ENCODE data around the gene MGAM2. TPM values are rescaled to one million over a fixed set of nuclear protein-coding genes. Genes with fewer than 3 reads are reported as not detected.

Gene MGAM2
- total and polyA plus RNA-seq, 9 donors, result 0.05 to 0.20 (median 0.11) TPM; not detected in 2

DNA sequence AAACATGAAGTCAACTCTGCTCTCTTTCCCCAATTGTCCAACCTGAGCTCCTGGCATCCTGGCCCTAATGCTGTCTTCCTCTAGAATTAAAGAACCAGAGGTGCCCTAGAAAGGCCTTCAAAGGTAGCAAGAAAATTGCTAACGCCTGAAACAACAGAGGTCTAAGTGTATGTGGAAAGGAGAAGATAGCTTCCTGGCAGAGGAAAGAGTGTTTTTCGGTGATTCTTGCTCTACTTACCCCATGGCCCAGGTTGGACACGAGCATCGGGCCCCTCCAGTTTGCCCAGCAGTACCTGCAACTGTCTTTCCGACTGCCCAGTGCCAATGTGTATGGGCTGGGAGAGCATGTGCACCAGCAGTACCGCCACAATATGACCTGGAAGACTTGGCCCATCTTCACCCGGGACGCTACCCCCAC lies 22.2 kb downstream of the MGAM2 start:
- no peak for DNase-seq
- H3K27me3 ChIP-seq, result no peaks in the 10 kb centered on the region
- WGBS, 3 donors, result 92 to 95% (median 94%) methylated on average over 8 of the region's 8 CpGs
- no peaks in the 10 kb centered on the region for H3K36me3 ChIP-seq
- TF ChIP-seq, protein P1, sequence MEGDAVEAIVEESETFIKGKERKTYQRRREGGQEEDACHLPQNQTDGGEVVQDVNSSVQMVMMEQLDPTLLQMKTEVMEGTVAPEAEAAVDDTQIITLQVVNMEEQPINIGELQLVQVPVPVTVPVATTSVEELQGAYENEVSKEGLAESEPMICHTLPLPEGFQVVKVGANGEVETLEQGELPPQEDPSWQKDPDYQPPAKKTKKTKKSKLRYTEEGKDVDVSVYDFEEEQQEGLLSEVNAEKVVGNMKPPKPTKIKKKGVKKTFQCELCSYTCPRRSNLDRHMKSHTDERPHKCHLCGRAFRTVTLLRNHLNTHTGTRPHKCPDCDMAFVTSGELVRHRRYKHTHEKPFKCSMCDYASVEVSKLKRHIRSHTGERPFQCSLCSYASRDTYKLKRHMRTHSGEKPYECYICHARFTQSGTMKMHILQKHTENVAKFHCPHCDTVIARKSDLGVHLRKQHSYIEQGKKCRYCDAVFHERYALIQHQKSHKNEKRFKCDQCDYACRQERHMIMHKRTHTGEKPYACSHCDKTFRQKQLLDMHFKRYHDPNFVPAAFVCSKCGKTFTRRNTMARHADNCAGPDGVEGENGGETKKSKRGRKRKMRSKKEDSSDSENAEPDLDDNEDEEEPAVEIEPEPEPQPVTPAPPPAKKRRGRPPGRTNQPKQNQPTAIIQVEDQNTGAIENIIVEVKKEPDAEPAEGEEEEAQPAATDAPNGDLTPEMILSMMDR (IDR thresholded peaks at IDR 0.05), result no peak
- TF ChIP-seq EP300 (IDR thresholded peaks at IDR 0.05) (no peak), POLR2A (IDR thresholded peaks at IDR 0.05) (no peak)
- no peak overlapping the region for H3K4me3 ChIP-seq
- no peak overlapping the region for H3K27ac ChIP-seq
- intact Hi-C loops (cut with DNase I), result no loop called here
- no peaks in the 10 kb centered on the region for H3K9me3 ChIP-seq
- H3K4me1 ChIP-seq (ENCODE audit: insufficient read depth), result no peaks in the 10 kb centered on the region

DNA sequence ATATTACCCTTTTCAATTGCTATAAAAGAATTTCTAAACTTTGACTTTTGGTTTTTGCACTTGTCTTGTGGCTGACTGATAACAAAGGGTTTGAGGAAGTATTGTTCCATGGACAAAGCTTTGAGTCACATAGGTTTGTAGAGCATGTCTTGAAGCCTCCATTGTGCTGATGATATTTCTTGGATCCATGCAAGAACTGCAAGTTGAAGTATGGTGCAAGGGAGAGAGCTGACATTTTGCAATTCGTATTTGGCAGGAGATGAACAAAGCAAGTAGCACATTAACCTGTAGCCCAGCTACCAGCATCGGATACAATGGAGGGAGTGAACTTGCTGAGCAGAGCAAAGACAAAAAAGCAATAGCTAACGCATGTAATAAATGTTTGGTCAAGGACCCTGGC lies 23.4 kb downstream of the MGAM2 start:
- intact Hi-C loops (cut with DNase I), result no loop called here
- Histone ChIP-seq H3K36me3 (no peaks in the 10 kb centered on the region), H3K4me3 (no peak overlapping the region), H3K4me1 (ENCODE audit: insufficient read depth) (no peaks in the 10 kb centered on the region), H3K27me3 (no peaks in the 10 kb centered on the region), H3K27ac (no peak overlapping the region), H3K9me3 (no peaks in the 10 kb centered on the region)
- TF ChIP-seq EP300 (IDR thresholded peaks at IDR 0.05) (no peak), POLR2A (IDR thresholded peaks at IDR 0.05) (no peak)
- TF ChIP-seq, protein P1 (IDR thresholded peaks at IDR 0.05), result no peak
- DNase-seq, result no peak
- 75% methylated on average over 3 of the region's 3 CpGs for WGBS, 3 donors

DNA sequence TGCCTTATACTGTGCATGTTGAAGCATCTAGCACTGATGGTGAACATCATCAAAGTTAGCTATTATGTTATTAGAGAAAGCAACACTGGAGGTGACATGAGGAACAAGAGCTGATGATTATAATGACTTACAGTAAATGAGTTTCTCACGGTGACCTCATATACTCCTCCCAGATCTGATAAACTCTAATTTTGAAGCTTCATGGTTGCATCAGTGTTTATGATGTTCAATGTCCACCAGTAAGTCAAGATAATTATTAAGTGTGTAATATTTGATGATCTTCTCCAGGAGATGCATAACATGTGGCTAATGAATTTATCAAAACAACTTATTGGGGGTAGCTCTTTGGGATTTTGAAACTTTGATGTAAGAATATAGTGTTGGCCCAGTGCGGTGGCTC lies 27.5 kb downstream of the MGAM2 start:
- no peak for DNase-seq
- intact Hi-C loops (cut with DNase I), result no loop called here

DNA sequence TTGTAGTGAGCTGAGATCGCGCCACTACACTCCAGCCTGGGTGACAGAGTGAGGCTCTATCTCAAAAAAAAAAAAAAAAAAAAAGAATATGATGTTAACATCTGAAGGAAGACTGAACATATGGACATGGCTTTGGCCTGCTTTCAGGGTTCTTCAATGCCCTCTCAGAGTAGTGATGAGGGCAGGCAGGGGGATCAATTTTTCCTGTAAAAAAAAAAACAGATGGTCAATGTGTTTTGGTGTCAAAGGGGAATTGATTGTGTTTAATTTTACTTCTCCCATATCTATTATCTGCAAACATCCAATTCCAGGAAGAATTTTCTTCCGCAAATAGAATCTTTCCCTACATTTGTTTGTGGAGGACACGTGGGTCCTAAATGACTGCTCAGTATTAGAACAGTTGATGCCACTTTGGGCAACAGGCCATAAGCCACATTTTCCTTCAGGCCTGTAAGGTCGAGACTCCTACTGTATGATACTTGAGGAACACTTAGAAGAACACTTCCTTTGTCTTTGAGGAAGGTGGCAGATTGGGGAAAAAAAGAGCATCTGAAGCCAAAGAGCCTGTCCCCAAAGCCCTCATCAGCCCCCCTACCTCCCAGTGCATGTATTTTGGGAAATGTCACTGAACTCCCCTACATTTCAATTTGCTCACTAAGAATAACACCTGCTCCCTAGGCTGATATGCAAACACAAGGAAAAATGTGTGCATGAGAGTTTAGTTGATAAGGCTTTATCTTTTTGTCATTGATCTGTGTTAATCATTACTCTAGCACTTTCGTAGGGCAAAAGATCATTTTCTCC lies 28.3 kb downstream of the MGAM2 start:
- H3K27me3 ChIP-seq, result no peaks in the 10 kb centered on the region
- intact Hi-C loops (cut with DNase I), result no loop called here
- no peaks in the 10 kb centered on the region for H3K36me3 ChIP-seq
- no peak for TF ChIP-seq EP300 (IDR thresholded peaks at IDR 0.05)
- TF ChIP-seq POLR2A (IDR thresholded peaks at IDR 0.05), result no peak
- TF ChIP-seq, protein P1 (IDR thresholded peaks at IDR 0.05), result no peak
- H3K4me3 ChIP-seq, result no peak overlapping the region
- H3K9me3 ChIP-seq, result no peaks in the 10 kb centered on the region
- H3K4me1 ChIP-seq (ENCODE audit: insufficient read depth), result no peaks in the 10 kb centered on the region
- DNase-seq, result no peak
- 73 to 82% (median 78%) methylated on average over 6 of the region's 6 CpGs for WGBS, 3 donors
- no peak overlapping the region for H3K27ac ChIP-seq

More for the DNA sequence above, 27.5 kb downstream of the MGAM2 start:
- H3K27ac ChIP-seq, result no peak overlapping the region
- H3K4me1 ChIP-seq (ENCODE audit: insufficient read depth), result no peaks in the 10 kb centered on the region
- WGBS, 3 donors, result 86 to 90% (median 89%) methylated on average over 2 of the region's 2 CpGs
- H3K4me3 ChIP-seq, result no peak overlapping the region
- TF ChIP-seq POLR2A (IDR thresholded peaks at IDR 0.05) (no peak), EP300 (IDR thresholded peaks at IDR 0.05) (no peak)
- TF ChIP-seq, protein P1 (IDR thresholded peaks at IDR 0.05), result no peak
- no peaks in the 10 kb centered on the region for H3K36me3 ChIP-seq
- no peaks in the 10 kb centered on the region for H3K9me3 ChIP-seq
- H3K27me3 ChIP-seq, result no peaks in the 10 kb centered on the region

Data from ovary (tissue), 9 donors.